Activated CD4-positive, alpha-beta memory T cell treated with anti-CD3 and anti-CD28 coated beads, Interleukin-2, amount 10 ng/mL, durations not matched to agents 7 days and 5 days (primary cell): ENCODE results near the gene RANGRF. TPM values are rescaled to one million over a fixed set of nuclear protein-coding genes. Genes with fewer than 3 reads are reported as not detected.

Experiments
- CTCF ChIA-PET: fragments of 350-600 bp; sonication (Branson Sonifier 250); formaldehyde crosslinking; loops from one replicate; lab custom pipeline; 2021; ENCODE audit warnings: antibody characterized with exemption, inconsistent platforms; lab: Charles Lee
- POLR2A ChIA-PET: fragments of 350-600 bp; sonication (Branson Sonifier 250); formaldehyde crosslinking; loops from one replicate; lab custom pipeline; 2021; ENCODE audit warnings: antibody characterized with exemption; lab: Charles Lee
- DNase-seq: peaks from one replicate; pipeline ENCODE4 v3.0.0-alpha.2; 2020
- H3K27ac Mint-ChIP-seq: one replicate; pipeline ENCODE4 v1.8.0; 2021; ENCODE audit warnings: mild to moderate bottlenecking, mixed read lengths
- H3K27me3 Mint-ChIP-seq: one replicate; pipeline ENCODE4 v1.8.0; 2021; ENCODE audit warnings: mixed read lengths
- H3K36me3 Mint-ChIP-seq: one replicate; pipeline ENCODE4 v1.8.0; 2021; ENCODE audit warnings: low read depth, mixed read lengths
- H3K4me1 Mint-ChIP-seq: one replicate; pipeline ENCODE4 v1.8.0; 2021; ENCODE audit warnings: mixed read lengths
- H3K4me3 Mint-ChIP-seq: one replicate; pipeline ENCODE4 v1.8.0; 2021; ENCODE audit warnings: mild to moderate bottlenecking, mixed read lengths
- H3K9me3 Mint-ChIP-seq: one replicate; pipeline ENCODE4 v1.8.0; 2021; ENCODE audit warnings: mixed read lengths
- total RNA-seq, 2 experiments: library from RNA; stranded (reverse); gene quantifications; one replicate each; pipeline ENCODE4 v1.2.3, GENCODE V29; 2021

RANGRF gene
- total RNA-seq, 2 experiments from 2014 or later = 45.4 to 49.4 TPM

- H3K4me1 Mint-ChIP-seq = peaks cover 24% of the 10 kb centered on the region
- CTCF ChIA-PET = no interaction called here
- no peaks in the 10 kb centered on the region for H3K36me3 Mint-ChIP-seq
- H3K9me3 Mint-ChIP-seq = no peaks in the 10 kb centered on the region
- POLR2A ChIA-PET = no interaction called here
- no peak overlapping the region for H3K27ac Mint-ChIP-seq
- H3K27me3 Mint-ChIP-seq = peaks cover 43% of the 10 kb centered on the region
- DNase-seq = no peak
- no peak overlapping the region for H3K4me3 Mint-ChIP-seq
Observed at GRCh38 chr17:8324132-8324531, 35.7 kb downstream of the RANGRF start.

- H3K4me3 Mint-ChIP-seq = no peak overlapping the region
- H3K36me3 Mint-ChIP-seq = no peaks in the 10 kb centered on the region
- H3K9me3 Mint-ChIP-seq = no peaks in the 10 kb centered on the region
- H3K27ac Mint-ChIP-seq = no peak overlapping the region
- no peak for DNase-seq
- peaks cover 24% of the 10 kb centered on the region for H3K4me1 Mint-ChIP-seq
- ChIA-PET CTCF (no interaction called here), POLR2A (no interaction called here)
- peaks cover 43% of the 10 kb centered on the region for H3K27me3 Mint-ChIP-seq
Observed at GRCh38 chr17:8324923-8325322, 36.5 kb downstream of the RANGRF start.

DNA sequence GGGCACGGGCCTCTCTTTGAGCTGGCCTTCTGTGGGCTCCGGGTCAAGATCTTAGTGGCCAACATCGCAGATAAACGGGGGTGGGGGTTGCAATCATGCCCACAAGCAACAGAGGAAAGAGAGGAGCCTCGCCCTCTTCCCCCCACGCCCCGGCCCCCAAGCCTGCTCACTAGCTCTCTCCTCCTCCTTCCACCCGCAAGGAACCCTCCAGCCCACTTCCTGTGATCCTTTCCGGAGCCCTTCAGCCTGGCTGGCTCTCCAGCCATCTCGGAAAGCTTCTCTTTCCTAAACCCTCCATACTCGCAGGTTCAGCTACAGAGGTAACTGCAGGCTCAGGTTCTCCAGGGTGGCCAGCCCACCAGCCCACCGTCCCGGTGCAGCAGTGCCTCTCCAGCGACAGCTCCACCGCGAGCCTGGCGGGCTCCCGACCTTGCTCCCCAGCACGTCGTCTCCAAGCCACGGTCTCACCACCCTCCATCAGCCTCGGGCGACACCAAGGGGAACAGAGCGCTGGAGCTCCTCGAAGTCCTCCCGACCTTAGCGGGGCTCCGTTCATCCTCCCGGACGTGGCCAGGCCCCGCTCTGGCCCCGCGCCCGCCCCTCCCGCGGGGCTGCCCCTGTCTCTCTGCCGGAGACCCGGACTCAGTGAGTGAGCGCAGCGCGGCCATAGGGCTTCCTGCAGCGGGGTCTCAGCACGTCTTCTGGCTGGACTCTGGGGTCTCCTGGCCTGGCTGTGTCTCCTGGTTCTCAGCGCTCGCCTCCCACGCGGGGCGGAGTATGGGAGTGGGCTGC is 38.2 kb downstream of the RANGRF start:
- H3K4me3 Mint-ChIP-seq = peak overlapping the region; percentile 49
- H3K4me1 Mint-ChIP-seq = peaks cover 24% of the 10 kb centered on the region
- DNase-seq = peak; percentile 24
- CTCF ChIA-PET = interaction anchor here (0.7 to 1.9 kb wide), 6 partner anchors 12 to 208 kb away, joined by 3 to 6 read pairs (median 3); partner anchors contain the start of gene KRABD2
- POLR2A ChIA-PET = interaction anchor here (1.0 to 1.6 kb wide), 4 partner anchors 32 to 79 kb away, joined by 3 to 8 read pairs (median 4); partner anchors contain the start of genes CTC1 and SLC25A35
- no peaks in the 10 kb centered on the region for H3K9me3 Mint-ChIP-seq
- H3K27ac Mint-ChIP-seq = no peak overlapping the region
- peaks cover 43% of the 10 kb centered on the region for H3K27me3 Mint-ChIP-seq
- no peaks in the 10 kb centered on the region for H3K36me3 Mint-ChIP-seq

DNA sequence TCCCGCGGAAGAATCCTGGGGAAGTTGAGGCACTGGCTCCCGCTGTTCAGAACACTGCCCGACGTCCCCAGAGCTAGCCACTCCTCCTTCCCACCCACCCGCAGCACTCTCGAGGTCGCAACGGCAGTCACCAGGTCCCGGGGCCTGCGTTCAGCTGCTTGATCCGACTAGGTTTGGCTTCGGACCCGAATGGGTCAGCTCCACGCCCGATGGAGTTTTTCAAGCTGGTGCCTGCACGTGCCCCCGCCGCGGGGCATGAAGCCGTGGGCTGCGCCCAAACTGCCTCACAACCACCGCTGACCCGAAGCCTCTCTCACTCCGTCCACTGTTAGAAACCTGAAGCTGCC is 38.8 kb downstream of the RANGRF start:
- ChIA-PET CTCF (interaction anchor here (1.9 kb wide), 1 partner anchor 27 kb away, joined by 6 read pairs; no protein-coding TSS in a partner anchor), POLR2A (interaction anchor here (1.6 to 1.9 kb wide), 2 partner anchors 11 to 79 kb away, joined by 5 to 8 read pairs; partner anchors contain the start of gene CTC1)
- Mint-ChIP-seq H3K4me3 (peak overlapping the region; percentile 49), H3K27me3 (peaks cover 43% of the 10 kb centered on the region), H3K27ac (no peak overlapping the region), H3K9me3 (no peaks in the 10 kb centered on the region), H3K4me1 (peaks cover 24% of the 10 kb centered on the region), H3K36me3 (no peaks in the 10 kb centered on the region)
- no peak for DNase-seq

DNA sequence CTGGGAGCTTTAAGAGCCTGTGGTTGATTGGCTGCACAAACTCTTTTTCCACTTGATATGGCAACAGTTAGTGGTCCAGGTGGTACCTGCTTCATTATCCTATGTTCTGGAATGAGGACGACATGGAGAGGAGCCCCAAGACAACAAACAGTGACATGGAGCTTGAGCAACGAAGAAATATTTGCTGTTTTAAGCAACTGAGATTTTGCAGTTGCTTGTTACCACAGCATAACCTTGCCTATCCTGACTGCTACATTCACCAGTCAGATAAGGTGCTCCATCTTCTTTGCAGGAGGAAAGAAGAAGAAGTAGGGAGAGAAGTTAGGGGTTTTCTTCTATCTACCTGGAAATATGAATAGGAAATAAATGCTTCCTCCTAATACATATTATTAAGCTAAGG is 43.7 kb downstream of the RANGRF start:
- ChIA-PET CTCF (interaction anchor here (0.6 to 0.9 kb wide), 2 partner anchors 38 to 50 kb away, joined by 3 read pairs; no protein-coding TSS in a partner anchor), POLR2A (interaction anchor here (1.3 kb wide), 1 partner anchor 10 kb away, joined by 3 read pairs; no protein-coding TSS in a partner anchor)
- Mint-ChIP-seq H3K36me3 (no peaks in the 10 kb centered on the region), H3K27ac (no peak overlapping the region), H3K4me3 (no peak overlapping the region), H3K27me3 (peaks cover 22% of the 10 kb centered on the region), H3K9me3 (no peaks in the 10 kb centered on the region), H3K4me1 (peaks cover 6% of the 10 kb centered on the region)
- DNase-seq = no peak

GRCh38 chr17:8332688-8333087 is 44.2 kb downstream of the RANGRF start:
- no peak for DNase-seq
- H3K36me3 Mint-ChIP-seq = no peaks in the 10 kb centered on the region
- H3K9me3 Mint-ChIP-seq = no peaks in the 10 kb centered on the region
- no peak overlapping the region for H3K27ac Mint-ChIP-seq
- H3K4me3 Mint-ChIP-seq = no peak overlapping the region
- peaks cover 17% of the 10 kb centered on the region for H3K27me3 Mint-ChIP-seq
- H3K4me1 Mint-ChIP-seq = peaks cover 3% of the 10 kb centered on the region
- ChIA-PET POLR2A (interaction anchor here (1.3 kb wide), 1 partner anchor 9 kb away, joined by 3 read pairs; no protein-coding TSS in a partner anchor), CTCF (interaction anchor here (0.6 kb wide), 1 partner anchor 37 kb away, joined by 3 read pairs; no protein-coding TSS in a partner anchor)

- CTCF ChIA-PET = no interaction called here
Observed at GRCh38 chr17:8333281-8333680, 44.8 kb downstream of the RANGRF start.

GRCh38 chr17:8337802-8338752 is 49.6 kb downstream of the RANGRF start:
- CTCF ChIA-PET = interaction anchor here (0.8 to 1.3 kb wide), 2 partner anchors 12 to 37 kb away, joined by 3 read pairs; no protein-coding TSS in a partner anchor

More at GRCh38 chr17:8333281-8333680, 44.8 kb downstream of the RANGRF start:
- H3K9me3 Mint-ChIP-seq = no peaks in the 10 kb centered on the region
- H3K27me3 Mint-ChIP-seq = peaks cover 12% of the 10 kb centered on the region
- H3K4me1 Mint-ChIP-seq = peaks cover 6% of the 10 kb centered on the region
- POLR2A ChIA-PET = no interaction called here
- H3K27ac Mint-ChIP-seq = no peak overlapping the region
- no peak for DNase-seq
- no peak overlapping the region for H3K4me3 Mint-ChIP-seq
- no peaks in the 10 kb centered on the region for H3K36me3 Mint-ChIP-seq

DNA sequence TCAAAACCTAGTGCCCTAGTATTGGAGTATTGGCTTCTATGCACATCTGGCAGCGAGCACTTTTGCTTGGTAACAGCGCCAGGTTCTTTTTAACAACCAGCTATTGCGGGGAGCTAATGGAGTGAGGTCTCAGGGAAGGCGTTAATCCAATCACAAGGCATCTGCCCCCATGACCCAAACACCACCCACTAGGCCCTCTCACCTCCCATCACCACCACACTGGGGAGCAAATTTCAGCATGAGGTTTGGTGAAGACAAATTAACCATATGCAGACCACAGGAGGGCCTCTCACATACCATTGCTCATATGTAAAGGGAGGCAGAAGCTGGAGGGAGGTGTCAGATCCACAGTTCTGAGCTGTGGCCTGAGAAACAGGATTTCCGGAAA is 50.3 kb downstream of the RANGRF start:
- H3K36me3 Mint-ChIP-seq = no peaks in the 10 kb centered on the region
- CTCF ChIA-PET = interaction anchor here (0.8 to 1.3 kb wide), 2 partner anchors 13 to 37 kb away, joined by 3 read pairs; no protein-coding TSS in a partner anchor

More at GRCh38 chr17:8337802-8338752, 49.6 kb downstream of the RANGRF start:
- Mint-ChIP-seq H3K36me3 (no peaks in the 10 kb centered on the region), H3K27ac (no peak overlapping the region), H3K27me3 (peaks cover 8% of the 10 kb centered on the region), H3K4me1 (peaks cover 8% of the 10 kb centered on the region), H3K9me3 (no peaks in the 10 kb centered on the region), H3K4me3 (no peak overlapping the region)
- DNase-seq = no peak
- POLR2A ChIA-PET = interaction anchor here (1.1 to 1.3 kb wide), 2 partner anchors 10 to 11 kb away, joined by 4 to 5 read pairs; no protein-coding TSS in a partner anchor

DNA sequence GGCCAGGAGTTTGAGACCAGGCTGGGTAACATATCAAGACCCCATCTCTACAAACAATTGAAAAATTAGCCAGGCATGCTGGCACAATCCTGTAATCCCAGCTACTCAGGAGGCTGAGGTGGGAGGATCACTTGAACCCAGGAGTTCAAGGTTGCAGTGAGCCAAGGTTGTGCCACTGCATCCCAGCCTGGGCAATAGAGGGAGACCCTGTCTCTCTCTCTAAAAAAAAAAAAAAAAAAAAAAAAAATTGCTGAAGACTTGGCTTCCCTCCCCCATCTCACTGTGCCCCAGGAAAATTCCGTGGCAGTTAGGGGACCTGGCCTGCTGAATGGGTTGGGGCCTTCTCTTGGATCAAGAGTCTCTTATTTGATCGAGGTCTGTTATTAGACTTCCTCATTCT is 51.1 kb downstream of the RANGRF start, which contains the start of gene ODF4:
Gene ODF4 (plus strand): TSS at position 301 of the 400 bp plus-strand sequence. CDS start 212 bp downstream, outside the sequence.
- Mint-ChIP-seq H3K9me3 (no peaks in the 10 kb centered on the region), H3K36me3 (no peaks in the 10 kb centered on the region), H3K4me3 (no peak within 1 kb of the TSS), H3K27ac (no peak within 1 kb of the TSS), H3K4me1 (peaks cover 8% of the 10 kb centered on the region), H3K27me3 (peaks cover 8% of the 10 kb centered on the region)
- POLR2A ChIA-PET = interaction anchor here (1.1 kb wide), 1 partner anchor 41 kb away, joined by 3 read pairs; no protein-coding TSS in a partner anchor
- DNase-seq = no peak
- CTCF ChIA-PET = no interaction called here

More for the DNA sequence above, 50.3 kb downstream of the RANGRF start:
- POLR2A ChIA-PET = interaction anchor here (1.1 to 1.3 kb wide), 3 partner anchors 10 to 42 kb away, joined by 3 to 5 read pairs (median 4); no protein-coding TSS in a partner anchor
- Mint-ChIP-seq H3K4me1 (peaks cover 8% of the 10 kb centered on the region), H3K27me3 (peaks cover 8% of the 10 kb centered on the region), H3K9me3 (no peaks in the 10 kb centered on the region), H3K27ac (no peak overlapping the region), H3K4me3 (no peak overlapping the region)
- DNase-seq = no peak
